PC-3 (cell line): ENCODE data around the gene TALDO1. TPM values are rescaled to one million over a fixed set of nuclear protein-coding genes. Genes with fewer than 3 reads are reported as not detected.

Source experiments
- ATAC-seq: fragments of 200-7000 bp; cut with Tn5 transposase; 2 replicates; pipeline ENCODE4 v1.9.1; 2020; ENCODE audit warnings: mild to moderate bottlenecking, moderate library complexity
- BruUV-seq: library from RNA; stranded (reverse); fragments of 400-500 nt; replicated peaks from 2 replicates; lab custom pipeline; 2021; lab: Mats Ljungman, UMichigan
- CTCF ChIA-PET: fragments of 300-600 bp; sonication (Branson Sonifier 250); formaldehyde crosslinking; loops from one replicate; lab custom pipeline; 2022; ENCODE audit warnings: antibody characterized with exemption; lab: Charles Lee
- POLR2A ChIA-PET: fragments of 300-600 bp; sonication (Branson Sonifier 250); formaldehyde crosslinking; loops from one replicate; lab custom pipeline; 2022; ENCODE audit warnings: antibody characterized with exemption; ENCODE audit not compliant: unreplicated experiment; lab: Charles Lee
- DNase-seq: peaks from one replicate; pipeline ENCODE4 v3.0.0-alpha.2; 2015
- H2AFZ ChIP-seq: fragments of 300-600 bp; sonication (generic); 2 replicates; pipeline ENCODE4 v1.6.0; 2016; ENCODE audit warnings: antibody characterized with exemption, low read length
- H3F3A ChIP-seq: fragments of 300-600 bp; sonication (generic); one replicate; pipeline ENCODE4 v1.6.0; 2017; ENCODE audit warnings: antibody characterized with exemption, low read length, control low read depth, mild to moderate bottlenecking; ENCODE audit not compliant: unreplicated experiment
- H3K27ac ChIP-seq: fragments of 300-600 bp; sonication (generic); 2 replicates; pipeline ENCODE4 v1.5.1; 2016; ENCODE audit warnings: mild to moderate bottlenecking, low read length
- H3K27me3 ChIP-seq: fragments of 300-600 bp; sonication (generic); 2 replicates; pipeline ENCODE4 v1.6.1; 2016; ENCODE audit warnings: low read length, mixed read lengths
- H3K36me3 ChIP-seq: fragments of 300-600 bp; sonication (generic); 2 replicates; pipeline ENCODE4 v1.6.1; 2016; ENCODE audit warnings: low read depth, mixed run types, low read length, mixed read lengths
- H3K4me1 ChIP-seq: fragments of 300-600 bp; sonication (generic); 2 replicates; pipeline ENCODE4 v1.5.1; 2016; ENCODE audit warnings: low read length; ENCODE audit not compliant: insufficient read depth
- H3K4me2 ChIP-seq: fragments of 300-600 bp; sonication (generic); 2 replicates; pipeline ENCODE4 v1.6.0; 2016; ENCODE audit warnings: low read length
- H3K4me3 ChIP-seq: fragments of 300-600 bp; sonication (generic); 2 replicates; pipeline ENCODE4 v1.5.1; 2016; ENCODE audit warnings: mild to moderate bottlenecking, low read length, mixed read lengths
- H3K79me2 ChIP-seq: fragments of 300-600 bp; sonication (generic); 2 replicates; pipeline ENCODE4 v1.6.1; 2017; ENCODE audit warnings: low read length, mixed read lengths
- H3K9ac ChIP-seq: fragments of 300-600 bp; sonication (generic); 2 replicates; pipeline ENCODE4 v1.6.0; 2016; ENCODE audit warnings: mild to moderate bottlenecking, low read length
- H3K9me2 ChIP-seq: fragments of 300-600 bp; sonication (generic); replicated peaks from 2 replicates; pipeline ENCODE4 v1.6.1; 2016; ENCODE audit warnings: mixed run types, low read length, mixed read lengths
- H3K9me3 ChIP-seq: fragments of 300-600 bp; sonication (generic); 2 replicates; pipeline ENCODE4 v1.6.1; 2016; ENCODE audit warnings: low read length, mixed read lengths
- H4K20me1 ChIP-seq: fragments of 300-600 bp; sonication (generic); 2 replicates; pipeline ENCODE4 v1.6.1; 2016; ENCODE audit warnings: low read length, mixed read lengths
- CTCF ChIP-seq: fragments of 300-600 bp; sonication (generic); conservative IDR thresholded peaks from 2 replicates; pipeline ENCODE4 v1.5.1; 2017; ENCODE audit warnings: antibody characterized with exemption, low read depth, mild to moderate bottlenecking, low read length
- EZH2 ChIP-seq: fragments of 300-600 bp; sonication (generic); IDR thresholded peaks from one replicate; pipeline ENCODE4 v1.6.1; 2017; ENCODE audit warnings: antibody characterized with exemption, mild to moderate bottlenecking, low read length; ENCODE audit not compliant: unreplicated experiment
- EZH2phosphoT487 ChIP-seq: fragments of 300-600 bp; sonication (generic); IDR thresholded peaks from 2 replicates; pipeline ENCODE4 v1.6.1; 2018; ENCODE audit warnings: mild to moderate bottlenecking, antibody characterized with exemption, low read length, borderline replicate concordance
- intact Hi-C: fragments of 100-400 bp; cut with micrococcal nuclease; formaldehyde crosslinking; loops from 2 replicates; pipeline ENCODE4 v1.9.0; 2023
- total RNA-seq: library from RNA; depleted of rRNA; stranded (reverse); fragments of >200 nt; gene quantifications from 2 replicates; pipeline ENCODE4 v1.2.3, GENCODE V29; 2014

Gene TALDO1
- total RNA-seq, 1 experiment from 2014 or later: 326 TPM

GRCh38 chr11:708511-708910 lies 38.8 kb upstream of the TALDO1 start:
- H3K4me2 ChIP-seq: peak overlapping the region; percentile 99

DNA sequence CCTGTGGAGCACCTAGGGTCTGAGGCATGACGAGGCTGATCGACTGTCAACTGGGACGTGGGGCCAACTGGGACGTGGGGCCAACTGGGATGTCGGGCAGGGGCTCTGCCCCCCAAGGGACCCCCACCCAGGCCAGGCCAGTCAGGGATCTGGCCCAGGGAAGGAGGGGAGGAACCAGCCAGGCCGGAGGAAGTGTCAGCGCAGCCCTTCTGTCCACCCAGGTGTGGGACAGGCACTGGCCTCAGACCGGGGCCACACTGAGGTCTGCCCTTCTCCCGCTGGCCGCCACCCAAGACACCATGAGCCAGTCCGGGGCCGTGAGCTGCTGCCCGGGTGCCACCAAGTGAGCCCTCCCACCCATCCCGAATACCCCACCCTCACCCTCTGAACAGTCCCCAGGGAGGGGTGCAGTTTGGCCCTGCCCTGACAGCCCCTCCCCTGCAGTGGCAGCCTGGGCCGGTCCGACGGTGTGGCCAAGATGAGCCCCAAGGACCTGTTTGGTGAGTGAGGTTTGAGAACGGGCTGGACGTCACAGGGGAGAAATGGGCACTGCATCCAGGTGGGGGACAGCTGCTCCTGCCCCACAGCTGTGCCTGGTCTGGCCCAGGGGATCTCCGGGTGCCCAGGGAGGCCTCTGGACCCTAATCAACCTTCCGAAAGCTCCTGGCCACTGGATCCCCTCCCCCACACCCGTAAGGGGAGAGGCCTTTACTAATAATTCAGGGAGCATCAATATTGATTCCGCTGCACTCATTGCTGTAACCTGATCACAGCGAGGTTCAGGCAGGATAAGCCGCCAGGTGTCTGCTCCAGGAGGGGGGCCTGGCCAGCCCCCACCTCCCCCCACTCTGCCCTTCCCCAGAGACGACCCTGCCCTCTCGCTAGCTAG lies 37.9 kb upstream of the TALDO1 start:
- Histone ChIP-seq H3K4me1 (peaks cover 29% of the 10 kb centered on the region), H3K79me2 (peaks cover 51% of the 10 kb centered on the region), H4K20me1 (no peaks in the 10 kb centered on the region; the same call in 1 of the 2 replicates), H3K27ac (no peak overlapping the region), H3K36me3 (no peaks in the 10 kb centered on the region), H3K9me3 (no peaks in the 10 kb centered on the region), H2AFZ (no peak overlapping the region), H3K4me3 (no peak overlapping the region), H3F3A (no peaks in the 10 kb centered on the region), H3K9me2 (no peaks in the 10 kb centered on the region), H3K4me2 (no peak overlapping the region), H3K27me3 (no peaks in the 10 kb centered on the region), H3K9ac (no peak overlapping the region)
- CTCF ChIA-PET: no interaction called here
- POLR2A ChIA-PET: no interaction called here
- intact Hi-C loops: no loop called here
- BruUV-seq: no TSS peak
- ATAC-seq (no peak), DNase-seq (no peak)
- TF ChIP-seq CTCF (no peak), EZH2phosphoT487 (no peak), EZH2 (no peak)

More at GRCh38 chr11:708511-708910, 38.8 kb upstream of the TALDO1 start:
- Histone ChIP-seq H3K9me2 (no peaks in the 10 kb centered on the region), H3K9ac (no peak overlapping the region), H4K20me1 (no peaks in the 10 kb centered on the region; the same call in 1 of the 2 replicates), H3K4me1 (peaks cover 31% of the 10 kb centered on the region), H3K27me3 (no peaks in the 10 kb centered on the region), H3K79me2 (peaks cover 51% of the 10 kb centered on the region), H2AFZ (no peak overlapping the region), H3F3A (no peaks in the 10 kb centered on the region), H3K9me3 (no peaks in the 10 kb centered on the region), H3K27ac (no peak overlapping the region), H3K36me3 (no peaks in the 10 kb centered on the region), H3K4me3 (no peak overlapping the region)
- DNase-seq: no peak
- ATAC-seq: no peak
- ChIA-PET POLR2A (no interaction called here), CTCF (no interaction called here)
- TF ChIP-seq CTCF (no peak), EZH2 (no peak), EZH2phosphoT487 (no peak)
- intact Hi-C loops: no loop called here
- no TSS peak for BruUV-seq

- Histone ChIP-seq H3F3A (no peaks in the 10 kb centered on the region), H2AFZ (no peak overlapping the region), H4K20me1 (no peaks in the 10 kb centered on the region), H3K4me1 (no peaks in the 10 kb centered on the region), H3K9me2 (no peaks in the 10 kb centered on the region), H3K9ac (no peak overlapping the region), H3K4me2 (no peak overlapping the region), H3K36me3 (no peaks in the 10 kb centered on the region), H3K27ac (no peak overlapping the region), H3K79me2 (peaks cover 30% of the 10 kb centered on the region), H3K27me3 (no peaks in the 10 kb centered on the region), H3K9me3 (no peaks in the 10 kb centered on the region), H3K4me3 (no peak overlapping the region)
- no peak for DNase-seq
- POLR2A ChIA-PET: no interaction called here
- intact Hi-C loops: no loop called here
- TF ChIP-seq EZH2 (no peak), CTCF (no peak), EZH2phosphoT487 (no peak)
- CTCF ChIA-PET: no interaction called here
- no TSS peak for BruUV-seq
- no peak for ATAC-seq
Observed at GRCh38 chr11:714436-714835, 32.8 kb upstream of the TALDO1 start.
